Measurements from ENCODE around the gene FBXO17. TPM values are rescaled to one million over a fixed set of nuclear protein-coding genes. Genes with fewer than 3 reads are reported as not detected.

Gene FBXO17
- total and polyA plus RNA-seq, 2 donors (not counting 3 experiments of a cell fraction or from before 2014, with no cell fraction given) = 21.8 to 23.8 TPM

DNA sequence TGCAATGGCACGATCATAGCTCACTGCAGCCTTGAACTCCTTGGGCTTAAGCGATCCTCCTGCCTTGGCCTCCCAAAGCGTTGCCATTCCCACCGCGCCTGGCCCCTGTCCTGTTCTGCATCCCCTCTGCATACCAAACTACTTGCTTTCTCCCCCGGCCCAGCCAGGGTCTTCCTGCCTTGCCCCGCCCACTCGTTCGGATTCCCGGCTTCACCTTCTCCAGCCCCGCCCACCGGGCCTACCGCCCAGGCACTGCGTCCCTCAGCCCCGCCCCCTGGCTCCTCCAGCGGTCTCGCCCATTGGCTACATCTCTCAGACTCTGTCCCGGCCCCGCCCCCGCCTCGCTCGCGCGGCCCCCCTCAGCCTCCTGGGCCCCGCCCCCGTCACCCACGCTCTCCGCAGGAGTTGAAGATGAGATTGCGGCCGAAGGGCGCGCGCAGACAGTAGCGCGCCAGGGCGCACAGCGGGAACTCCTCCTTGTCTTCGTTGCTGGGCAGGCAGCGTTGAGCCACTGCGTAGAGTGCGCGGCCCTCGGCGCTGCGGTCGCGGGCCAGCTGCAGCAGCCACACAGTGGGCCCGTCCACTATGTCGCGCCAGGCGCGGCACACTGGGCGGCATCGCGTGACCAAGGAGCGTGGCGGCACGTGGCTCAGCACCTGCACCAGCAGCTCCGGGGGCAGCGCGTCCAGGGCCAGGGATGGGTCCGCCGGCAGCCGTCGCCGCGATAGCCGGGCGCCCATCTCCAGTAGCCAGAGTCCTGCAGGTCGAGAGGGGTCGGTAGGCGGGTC, 25.8 kb downstream of the FBXO17 start:
- Histone ChIP-seq H4K20me1 (replicated peaks; ENCODE audit: control insufficient read depth, extremely low read depth, insufficient read depth, low read length) (no peaks in the 10 kb centered on the region), H3K4me3 (replicated peaks in 1 of 3; ENCODE audit: insufficient read depth in 1 of 3, low read depth in 1 of 3, low read length in 3 of 3) (peak overlapping the region in 2 of 3 experiments; percentile 25 to 36), H3K9me3 (replicated peaks; ENCODE audit: control insufficient read depth, insufficient read depth, low read length) (no peaks in the 10 kb centered on the region), H3K4me1 (ENCODE audit: control insufficient read depth, extremely low read depth, insufficient read depth, low read length) (no peaks in the 10 kb centered on the region), H3K36me3 (ENCODE audit: control insufficient read depth in 2 of 2, extremely low read depth in 1 of 2, insufficient read depth in 2 of 2, low read length in 2 of 2) (peaks cover 0 to 2% of the 10 kb centered on the region in 2 experiments), H3K9ac (replicated peaks; ENCODE audit: extremely low read depth, insufficient read depth, low read length) (no peak overlapping the region), H3K79me2 (ENCODE audit: control insufficient read depth, insufficient read depth, low read length) (no peaks in the 10 kb centered on the region), H2AFZ (ENCODE audit: low read depth, low read length) (peak overlapping the region; percentile 78), H3K4me2 (ENCODE audit: insufficient read depth, low read length) (peak overlapping the region; percentile 37), H3K9me1 (replicated peaks; ENCODE audit: control insufficient read depth, extremely low read depth, insufficient read depth, low read length) (no peaks in the 10 kb centered on the region), H3K27me3 (ENCODE audit: control insufficient read depth in 2 of 2, insufficient read depth in 2 of 2, low read length in 2 of 2) (no peaks in the 10 kb centered on the region), H3K27ac (ENCODE audit: insufficient read depth, low read depth, low read length) (no peak overlapping the region)
- dilution Hi-C loops (cut with MboI; ENCODE audit: extremely low pct_ligation_motif_present, low sequenced_read_pairs) = no loop called here
- ChIA-PET POLR2A (no interaction called here), CTCF (interaction anchor here (1.1 kb wide), 1 partner anchor 100 kb away, joined by 3 read pairs; the partner anchor contains the start of gene HNRNPL)
- TF ChIP-seq MYC (IDR thresholded peaks at IDR 0.05; ENCODE audit: low read depth, low read length) = no peak
- TF ChIP-seq POLR2AphosphoS5 (IDR thresholded peaks at IDR 0.05; ENCODE audit: insufficient read depth, low read depth, low read length) = no peak
- peak; percentile 49 for TF ChIP-seq MAX (IDR thresholded peaks at IDR 0.05; ENCODE audit: insufficient read depth, insufficient read length)
- TF ChIP-seq, protein P1, sequence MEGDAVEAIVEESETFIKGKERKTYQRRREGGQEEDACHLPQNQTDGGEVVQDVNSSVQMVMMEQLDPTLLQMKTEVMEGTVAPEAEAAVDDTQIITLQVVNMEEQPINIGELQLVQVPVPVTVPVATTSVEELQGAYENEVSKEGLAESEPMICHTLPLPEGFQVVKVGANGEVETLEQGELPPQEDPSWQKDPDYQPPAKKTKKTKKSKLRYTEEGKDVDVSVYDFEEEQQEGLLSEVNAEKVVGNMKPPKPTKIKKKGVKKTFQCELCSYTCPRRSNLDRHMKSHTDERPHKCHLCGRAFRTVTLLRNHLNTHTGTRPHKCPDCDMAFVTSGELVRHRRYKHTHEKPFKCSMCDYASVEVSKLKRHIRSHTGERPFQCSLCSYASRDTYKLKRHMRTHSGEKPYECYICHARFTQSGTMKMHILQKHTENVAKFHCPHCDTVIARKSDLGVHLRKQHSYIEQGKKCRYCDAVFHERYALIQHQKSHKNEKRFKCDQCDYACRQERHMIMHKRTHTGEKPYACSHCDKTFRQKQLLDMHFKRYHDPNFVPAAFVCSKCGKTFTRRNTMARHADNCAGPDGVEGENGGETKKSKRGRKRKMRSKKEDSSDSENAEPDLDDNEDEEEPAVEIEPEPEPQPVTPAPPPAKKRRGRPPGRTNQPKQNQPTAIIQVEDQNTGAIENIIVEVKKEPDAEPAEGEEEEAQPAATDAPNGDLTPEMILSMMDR (IDR thresholded peaks at IDR 0.05; ENCODE audit: extremely low read depth in 1 of 2, insufficient read depth in 1 of 2, low read depth in 1 of 2, low read length in 2 of 2) = no peak
- intact Hi-C loops (cut with micrococcal nuclease) = no loop called here
- DNase-seq (ENCODE audit: low read depth, low spot score) (peak; percentile 87), FAIRE-seq (peak; percentile 86)
- no TSS peak for BruUV-seq (replicated peaks)

All from endothelial cell of umbilical vein (primary cell).